ENCODE results near the gene TMEM247.

DNA sequence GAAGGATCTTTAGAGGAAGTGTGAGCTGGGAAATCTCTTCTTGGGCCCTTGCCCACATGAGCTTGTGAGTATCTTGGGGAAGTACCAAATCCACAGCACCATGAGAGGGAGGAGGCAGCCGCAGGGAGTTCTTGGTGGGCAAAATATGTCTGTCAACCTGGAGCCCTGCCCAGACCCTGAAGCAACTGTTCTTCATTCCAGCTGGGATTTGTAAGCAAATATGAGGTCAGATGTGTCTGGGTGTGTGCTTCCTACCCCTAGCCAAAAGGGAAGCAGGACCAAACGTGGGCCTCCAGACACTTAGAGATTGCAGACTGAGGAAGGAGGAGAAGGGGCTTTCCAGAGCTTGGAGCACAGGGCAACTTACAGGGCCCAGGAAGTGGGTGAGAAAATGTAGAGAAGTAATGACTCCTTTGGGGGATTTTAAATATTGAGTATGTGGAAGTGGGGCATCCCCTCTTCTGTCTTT is 41.9 kb downstream of the TMEM247 start:
- no peak for TF ChIP-seq POLR2A (IDR thresholded peaks at IDR 0.05; ENCODE audit: low read length)
- TF ChIP-seq GATA1 (IDR thresholded peaks at IDR 0.05; ENCODE audit: low read depth, low read length) = no peak
